ENCODE results near the gene PHC3. TPM values are rescaled to one million over a fixed set of nuclear protein-coding genes. Genes with fewer than 3 reads are reported as not detected.

PHC3 gene, protein sequence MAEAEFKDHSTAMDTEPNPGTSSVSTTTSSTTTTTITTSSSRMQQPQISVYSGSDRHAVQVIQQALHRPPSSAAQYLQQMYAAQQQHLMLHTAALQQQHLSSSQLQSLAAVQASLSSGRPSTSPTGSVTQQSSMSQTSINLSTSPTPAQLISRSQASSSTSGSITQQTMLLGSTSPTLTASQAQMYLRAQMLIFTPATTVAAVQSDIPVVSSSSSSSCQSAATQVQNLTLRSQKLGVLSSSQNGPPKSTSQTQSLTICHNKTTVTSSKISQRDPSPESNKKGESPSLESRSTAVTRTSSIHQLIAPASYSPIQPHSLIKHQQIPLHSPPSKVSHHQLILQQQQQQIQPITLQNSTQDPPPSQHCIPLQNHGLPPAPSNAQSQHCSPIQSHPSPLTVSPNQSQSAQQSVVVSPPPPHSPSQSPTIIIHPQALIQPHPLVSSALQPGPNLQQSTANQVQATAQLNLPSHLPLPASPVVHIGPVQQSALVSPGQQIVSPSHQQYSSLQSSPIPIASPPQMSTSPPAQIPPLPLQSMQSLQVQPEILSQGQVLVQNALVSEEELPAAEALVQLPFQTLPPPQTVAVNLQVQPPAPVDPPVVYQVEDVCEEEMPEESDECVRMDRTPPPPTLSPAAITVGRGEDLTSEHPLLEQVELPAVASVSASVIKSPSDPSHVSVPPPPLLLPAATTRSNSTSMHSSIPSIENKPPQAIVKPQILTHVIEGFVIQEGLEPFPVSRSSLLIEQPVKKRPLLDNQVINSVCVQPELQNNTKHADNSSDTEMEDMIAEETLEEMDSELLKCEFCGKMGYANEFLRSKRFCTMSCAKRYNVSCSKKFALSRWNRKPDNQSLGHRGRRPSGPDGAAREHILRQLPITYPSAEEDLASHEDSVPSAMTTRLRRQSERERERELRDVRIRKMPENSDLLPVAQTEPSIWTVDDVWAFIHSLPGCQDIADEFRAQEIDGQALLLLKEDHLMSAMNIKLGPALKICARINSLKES
- 100 to 1,000 TPM in 2 of 6 donors, 10 to 100 TPM in 4; 50.7 to 182 (median 76.3) TPM for total RNA-seq

GRCh38 chr3:170180908-170181885, at the start of gene PHC3:
Gene PHC3, minus strand, starts transcription at chr3:170181733. Its CDS starts 18 bp downstream, at chr3:170181715.
- 0% methylated on average over 35 to 54 of the region's 71 CpGs for WGBS, 2 donors
- peak; percentile 95 to 97 for ATAC-seq (ENCODE audit: low FRiP score in 2 of 2)
- H3K4me1 ChIP-seq, result peaks cover 18 to 26% (median 21%) of the 10 kb centered on the region in 4 donors
- no peaks in the 10 kb centered on the region for H3K27me3 ChIP-seq
- TF ChIP-seq CTCF (IDR thresholded peaks at IDR 0.05), result peak in 4 of 6 experiments; percentile 10 to 46 (median 34)
- TF ChIP-seq EP300 (IDR thresholded peaks at IDR 0.05), result no peak
- TF ChIP-seq POLR2A (IDR thresholded peaks at IDR 0.05), result peak; percentile 15 to 89 (median 81)
- peak; percentile 91 for TF ChIP-seq POLR2AphosphoS5 (IDR thresholded peaks at IDR 0.05)
- H3K27ac ChIP-seq, result peak within 1 kb of the TSS; percentile 99 to 100 (median 100)
- peak within 1 kb of the TSS; percentile 85 to 99 (median 94) for H3K4me3 ChIP-seq
- H3K36me3 ChIP-seq, result peaks cover 8 to 25% (median 22%) of the 10 kb centered on the region in 4 donors
- peak; percentile 93 to 99 for DNase-seq
- no peaks in the 10 kb centered on the region for H3K9me3 ChIP-seq

DNA sequence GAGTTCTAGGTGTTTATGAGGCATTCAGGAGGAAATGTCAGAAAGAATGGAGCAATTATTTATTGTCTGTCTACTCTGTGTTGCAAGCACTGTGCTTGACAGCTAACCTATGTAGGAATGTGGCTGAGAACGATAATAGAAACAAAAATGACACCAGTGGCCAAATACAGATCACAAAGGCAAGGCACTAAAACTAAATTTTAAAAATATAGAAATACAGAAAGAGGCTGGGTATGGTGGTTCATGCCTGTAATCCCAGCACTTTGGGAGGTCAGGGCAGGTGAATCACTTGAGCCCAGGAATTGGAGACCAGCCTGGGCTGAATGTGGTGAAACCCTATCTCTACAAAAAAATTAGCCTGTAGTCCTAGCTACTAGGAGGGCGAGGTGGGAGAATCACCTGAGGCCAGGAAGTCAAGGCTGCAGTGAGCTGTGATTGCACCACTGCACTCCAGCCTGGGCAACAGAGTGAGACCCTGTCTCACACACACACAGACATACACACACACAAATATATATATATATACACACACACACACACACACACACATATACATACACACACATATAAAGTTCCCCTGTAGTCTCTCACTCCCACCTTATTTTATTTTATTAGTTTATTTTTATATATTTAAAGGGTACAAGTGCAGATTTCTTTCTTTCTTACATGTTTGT, 46.7 kb upstream of the PHC3 start:
- H3K27me3 ChIP-seq, result no peaks in the 10 kb centered on the region
- H3K27ac ChIP-seq, result peak overlapping the region in 3 of 4 donors; percentile 12 to 31 (median 27)
- ATAC-seq (ENCODE audit: low FRiP score in 2 of 2), result no peak
- H3K4me3 ChIP-seq, result no peak overlapping the region
- no peak for TF ChIP-seq EP300 (IDR thresholded peaks at IDR 0.05)
- TF ChIP-seq CTCF (IDR thresholded peaks at IDR 0.05), result no peak
- no peak for TF ChIP-seq POLR2AphosphoS5 (IDR thresholded peaks at IDR 0.05)
- TF ChIP-seq POLR2A (IDR thresholded peaks at IDR 0.05), result no peak
- 45 to 47% methylated on average over 2 of the region's 2 CpGs for WGBS, 2 donors
- H3K36me3 ChIP-seq, result no peaks in the 10 kb centered on the region
- peaks cover 9 to 40% (median 23%) of the 10 kb centered on the region in 4 donors for H3K4me1 ChIP-seq
- no peaks in the 10 kb centered on the region for H3K9me3 ChIP-seq
- peak in 1 of 2 donors; percentile 36 for DNase-seq

GRCh38 chr3:170226426-170226960, 45.0 kb upstream of the PHC3 start:
- TF ChIP-seq POLR2AphosphoS5 (IDR thresholded peaks at IDR 0.05) (no peak), EP300 (IDR thresholded peaks at IDR 0.05) (no peak), POLR2A (IDR thresholded peaks at IDR 0.05) (no peak), CTCF (IDR thresholded peaks at IDR 0.05) (no peak)
- Histone ChIP-seq H3K36me3 (no peaks in the 10 kb centered on the region), H3K9me3 (no peaks in the 10 kb centered on the region), H3K27ac (peak overlapping the region in 2 of 4 donors; percentile 12 to 30), H3K4me3 (no peak overlapping the region), H3K4me1 (peaks cover 9 to 33% (median 19%) of the 10 kb centered on the region in 4 donors), H3K27me3 (no peaks in the 10 kb centered on the region)
- WGBS, 2 donors, result 68 to 75% methylated on average over 1 of the region's 1 CpG
- no peak for DNase-seq
- no peak for ATAC-seq (ENCODE audit: low FRiP score in 2 of 2)
